IMR-90 (cell line): Measurements from ENCODE around the gene DSP.

ENCODE experiments used
- CHD1 ChIP-seq: IDR thresholded peaks from 2 replicates; pipeline ENCODE4 v1.6.1; 2012; ENCODE audit warnings: low read depth, low read length, improper control_type of control experiment
- CTCF ChIP-seq: conservative IDR thresholded peaks from 2 replicates; pipeline ENCODE4 v1.5.1; 2012; ENCODE audit warnings: mild to moderate bottlenecking, low read depth, low read length, improper control_type of control experiment
- MAFK ChIP-seq: IDR thresholded peaks from 2 replicates; pipeline ENCODE4 v1.6.1; 2012; ENCODE audit warnings: low read depth, low read length, improper control_type of control experiment
- POLR2A ChIP-seq: IDR thresholded peaks from 2 replicates; pipeline ENCODE4 v1.6.1; 2012; ENCODE audit warnings: mild to moderate bottlenecking, low read depth, low read length
- TF ChIP-seq, protein P1 (sequence below): fragments of 150-350 bp; IDR thresholded peaks from 2 replicates; pipeline ENCODE4 v1.6.1; 2017; ENCODE audit warnings: mild to moderate bottlenecking, antibody characterized with exemption, low read length, low read depth

GRCh38 chr6:7585287-7585930 is 43.9 kb downstream of the DSP start:
- TF ChIP-seq CTCF (no peak), POLR2A (no peak), CHD1 (no peak), MAFK (no peak)
- TF ChIP-seq, protein P1, sequence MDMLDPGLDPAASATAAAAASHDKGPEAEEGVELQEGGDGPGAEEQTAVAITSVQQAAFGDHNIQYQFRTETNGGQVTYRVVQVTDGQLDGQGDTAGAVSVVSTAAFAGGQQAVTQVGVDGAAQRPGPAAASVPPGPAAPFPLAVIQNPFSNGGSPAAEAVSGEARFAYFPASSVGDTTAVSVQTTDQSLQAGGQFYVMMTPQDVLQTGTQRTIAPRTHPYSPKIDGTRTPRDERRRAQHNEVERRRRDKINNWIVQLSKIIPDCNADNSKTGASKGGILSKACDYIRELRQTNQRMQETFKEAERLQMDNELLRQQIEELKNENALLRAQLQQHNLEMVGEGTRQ: no peak
